NB4 (cell line): ENCODE data around the gene ZRANB3.

Source experiments
- MYC ChIP-seq: IDR thresholded peaks from 2 replicates; pipeline ENCODE4 v1.6.1; 2011; ENCODE audit warnings: low read depth, low read length
- POLR2A ChIP-seq: IDR thresholded peaks from 2 replicates; pipeline ENCODE4 v1.6.1; 2011; ENCODE audit warnings: mild to moderate bottlenecking; ENCODE audit not compliant: insufficient read length; ENCODE audit errors: extremely low read depth
- TF ChIP-seq, protein P1 (sequence below): IDR thresholded peaks from one replicate; pipeline ENCODE4 v1.5.1; 2012; ENCODE audit warnings: low read depth, low read length
- TF ChIP-seq, protein P2 (sequence below): IDR thresholded peaks from 2 replicates; pipeline ENCODE4 v1.6.1; 2011; ENCODE audit warnings: low read depth, low read length

- TF ChIP-seq, protein P1, sequence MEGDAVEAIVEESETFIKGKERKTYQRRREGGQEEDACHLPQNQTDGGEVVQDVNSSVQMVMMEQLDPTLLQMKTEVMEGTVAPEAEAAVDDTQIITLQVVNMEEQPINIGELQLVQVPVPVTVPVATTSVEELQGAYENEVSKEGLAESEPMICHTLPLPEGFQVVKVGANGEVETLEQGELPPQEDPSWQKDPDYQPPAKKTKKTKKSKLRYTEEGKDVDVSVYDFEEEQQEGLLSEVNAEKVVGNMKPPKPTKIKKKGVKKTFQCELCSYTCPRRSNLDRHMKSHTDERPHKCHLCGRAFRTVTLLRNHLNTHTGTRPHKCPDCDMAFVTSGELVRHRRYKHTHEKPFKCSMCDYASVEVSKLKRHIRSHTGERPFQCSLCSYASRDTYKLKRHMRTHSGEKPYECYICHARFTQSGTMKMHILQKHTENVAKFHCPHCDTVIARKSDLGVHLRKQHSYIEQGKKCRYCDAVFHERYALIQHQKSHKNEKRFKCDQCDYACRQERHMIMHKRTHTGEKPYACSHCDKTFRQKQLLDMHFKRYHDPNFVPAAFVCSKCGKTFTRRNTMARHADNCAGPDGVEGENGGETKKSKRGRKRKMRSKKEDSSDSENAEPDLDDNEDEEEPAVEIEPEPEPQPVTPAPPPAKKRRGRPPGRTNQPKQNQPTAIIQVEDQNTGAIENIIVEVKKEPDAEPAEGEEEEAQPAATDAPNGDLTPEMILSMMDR = no peak
- TF ChIP-seq POLR2A = no peak
- TF ChIP-seq, protein P2, sequence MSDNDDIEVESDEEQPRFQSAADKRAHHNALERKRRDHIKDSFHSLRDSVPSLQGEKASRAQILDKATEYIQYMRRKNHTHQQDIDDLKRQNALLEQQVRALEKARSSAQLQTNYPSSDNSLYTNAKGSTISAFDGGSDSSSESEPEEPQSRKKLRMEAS = no peak
- no peak for TF ChIP-seq MYC
Measured at GRCh38 chr2:135174049-135174809, 356.8 kb downstream of the ZRANB3 start.
